NCI-H460 (cell line): ENCODE data around the gene PLS1. TPM values are rescaled to one million over a fixed set of nuclear protein-coding genes. Genes with fewer than 3 reads are reported as not detected.

Experiments
- DNase-seq: peaks from one replicate; pipeline ENCODE4 v3.0.0-alpha.2; 2016; ENCODE audit warnings: low read depth; ENCODE audit errors: extremely low read depth
- total RNA-seq: library from RNA; depleted of rRNA; stranded (reverse); fragments of >200 nt; shearing (Covaris generic); gene quantifications from 2 replicates; pipeline ENCODE4 v1.2.3, GENCODE V29; 2014

Gene PLS1
- total RNA-seq, 1 experiment from 2014 or later, result 43.0 TPM

- DNase-seq, result no peak
Measured at GRCh38 chr3:142636050-142636449, 39.9 kb downstream of the PLS1 start.

DNA sequence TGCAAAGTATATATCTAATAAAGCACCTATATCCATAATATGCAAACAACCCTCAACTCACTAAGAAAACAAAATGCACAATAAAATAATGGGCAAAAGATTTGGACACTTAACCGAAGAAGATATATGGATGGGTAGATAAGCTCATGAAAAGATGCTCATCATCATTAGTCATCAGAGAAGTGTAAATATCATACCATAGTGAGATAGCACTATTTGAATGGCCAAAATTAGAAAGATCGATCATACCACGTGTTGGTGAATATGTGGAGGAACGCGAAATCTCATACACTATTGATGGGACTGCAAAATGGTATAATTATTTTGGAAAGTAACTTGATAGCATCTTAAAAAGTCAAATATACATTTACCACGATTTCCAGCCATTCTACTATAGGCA, 40.5 kb downstream of the PLS1 start:
- no peak for DNase-seq

DNA sequence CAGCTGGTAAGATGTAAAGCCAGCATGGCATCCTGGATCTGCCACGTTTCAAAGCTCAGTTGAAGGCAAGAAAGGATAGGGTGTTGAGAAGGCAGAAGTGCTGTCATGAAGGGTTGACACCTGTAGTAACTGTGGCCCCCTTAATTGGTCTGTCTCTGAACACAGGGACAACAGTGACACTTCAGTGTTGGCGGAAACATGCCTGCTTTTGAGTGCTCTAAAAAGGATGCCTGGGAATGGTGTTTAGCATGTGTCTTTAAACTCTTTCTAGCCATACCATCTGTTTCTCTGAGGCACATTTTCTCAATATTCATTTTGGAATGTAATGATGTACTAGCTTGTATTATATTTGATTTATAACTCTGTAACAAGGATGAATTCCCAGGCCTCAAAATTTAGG, 42.1 kb downstream of the PLS1 start:
- DNase-seq, result no peak

DNA sequence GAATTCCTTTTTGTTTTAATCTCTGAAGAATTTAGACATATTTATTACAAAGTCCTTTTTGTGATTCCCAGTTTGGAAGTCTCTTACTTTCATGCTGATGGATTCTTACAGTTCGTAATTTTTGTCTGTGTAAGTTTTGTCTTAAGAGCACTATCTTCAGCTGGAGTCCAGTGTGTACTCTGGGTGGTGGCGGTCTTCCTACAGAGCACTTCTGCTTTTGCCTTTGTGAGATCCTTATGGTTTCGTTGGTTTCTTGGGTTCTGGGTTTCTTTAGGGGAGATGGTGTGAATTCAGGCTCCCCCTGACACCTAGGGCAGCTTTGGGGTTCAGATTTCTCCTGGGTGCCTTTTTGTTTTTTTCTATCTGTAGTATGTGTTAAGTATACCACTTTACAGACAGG, 45.3 kb downstream of the PLS1 start:
- DNase-seq, result no peak

DNA sequence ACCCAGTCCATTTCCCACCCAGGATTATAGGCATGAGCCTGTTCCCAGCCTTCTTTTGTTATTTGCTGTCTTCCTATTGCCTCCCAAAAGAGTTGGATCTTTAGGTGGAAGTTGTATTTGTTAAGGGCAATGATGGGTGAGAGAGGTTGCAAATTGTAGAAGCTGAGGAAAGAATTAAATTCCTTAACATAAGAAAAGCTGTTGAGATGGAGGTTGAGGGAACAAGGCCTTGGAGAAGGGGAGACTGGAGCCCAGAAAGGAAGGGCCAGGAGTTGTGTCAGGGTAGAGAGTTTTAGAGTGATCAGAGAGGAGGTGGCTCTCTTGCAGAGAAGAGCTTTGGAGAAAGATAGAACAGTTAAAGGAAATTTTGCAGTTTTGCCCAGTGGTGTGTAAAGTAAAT, 46.8 kb downstream of the PLS1 start:
- DNase-seq, result no peak

DNA sequence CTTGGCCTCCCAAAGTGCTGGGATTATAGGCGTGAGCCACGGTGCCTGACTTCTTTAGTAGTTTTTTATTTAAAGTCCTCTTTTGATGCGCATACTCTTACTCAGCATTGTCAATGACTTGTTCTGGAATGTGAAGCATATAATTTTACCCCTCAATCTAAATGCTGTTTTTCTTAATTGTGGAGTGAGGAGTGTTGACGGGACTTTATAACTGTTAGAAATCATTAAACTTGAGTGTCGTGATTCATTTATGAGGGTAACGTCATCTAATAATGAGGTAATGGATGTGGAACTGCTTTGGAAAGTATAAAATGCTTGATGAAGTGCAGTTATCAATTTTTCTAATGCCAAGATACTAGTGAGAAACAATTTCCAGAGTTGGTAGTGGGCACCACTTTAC, 48.3 kb downstream of the PLS1 start:
- no peak for DNase-seq

GRCh38 chr3:142645236-142645793, 49.1 kb downstream of the PLS1 start:
- no peak for DNase-seq

- no peak for DNase-seq
Measured at GRCh38 chr3:142646020-142646785, 50.0 kb downstream of the PLS1 start.

DNA sequence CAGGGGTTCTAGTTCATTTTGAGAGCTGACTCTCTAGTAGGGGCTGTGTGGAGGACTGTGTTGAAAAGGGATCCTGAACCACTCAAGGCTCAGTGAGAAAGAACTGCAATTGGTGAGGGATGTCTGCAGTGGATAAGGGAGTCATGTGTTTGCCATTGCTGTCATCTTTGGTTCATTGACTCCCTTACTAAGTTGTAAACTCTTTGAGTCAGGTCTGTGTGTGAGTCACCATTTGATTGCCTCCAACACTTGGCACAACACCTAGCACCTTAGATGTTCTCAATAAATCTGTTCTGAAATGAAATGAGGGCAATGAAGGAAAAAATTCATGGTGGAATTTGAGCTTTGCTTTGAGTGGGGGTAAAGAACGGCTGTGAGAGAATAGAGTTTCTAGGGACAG, 51.7 kb downstream of the PLS1 start:
- no peak for DNase-seq

GRCh38 chr3:142648950-142649349, 52.8 kb downstream of the PLS1 start:
- no peak for DNase-seq

- no peak for DNase-seq
Measured at GRCh38 chr3:142650001-142650693, 54.0 kb downstream of the PLS1 start.

GRCh38 chr3:142651711-142652110, 55.5 kb downstream of the PLS1 start:
- DNase-seq, result no peak

DNA sequence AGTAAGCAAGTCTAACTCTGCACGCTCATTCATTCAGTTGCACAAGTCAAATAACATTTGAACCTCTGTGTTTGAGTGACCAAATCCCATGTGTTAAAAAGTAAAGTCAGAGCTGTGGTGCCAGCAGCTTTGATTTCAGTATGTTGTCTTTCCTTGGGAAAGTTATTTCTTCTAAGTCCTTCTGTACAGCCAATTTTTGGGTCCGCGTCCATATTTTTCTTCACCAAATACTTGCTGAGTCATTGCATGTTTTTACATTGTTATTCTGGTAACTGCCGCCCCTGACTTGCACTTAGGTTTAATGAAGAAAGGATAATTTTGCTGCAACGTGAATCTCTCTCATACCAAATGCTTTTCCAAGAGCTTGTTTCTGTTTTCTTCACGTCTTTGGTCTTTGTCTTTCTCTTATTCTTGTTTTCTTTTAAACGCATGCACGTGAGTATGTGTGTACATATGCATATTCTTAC, 56.7 kb downstream of the PLS1 start:
- no peak for DNase-seq

- no peak for DNase-seq
Measured at GRCh38 chr3:142656575-142656974, 60.4 kb downstream of the PLS1 start.

DNA sequence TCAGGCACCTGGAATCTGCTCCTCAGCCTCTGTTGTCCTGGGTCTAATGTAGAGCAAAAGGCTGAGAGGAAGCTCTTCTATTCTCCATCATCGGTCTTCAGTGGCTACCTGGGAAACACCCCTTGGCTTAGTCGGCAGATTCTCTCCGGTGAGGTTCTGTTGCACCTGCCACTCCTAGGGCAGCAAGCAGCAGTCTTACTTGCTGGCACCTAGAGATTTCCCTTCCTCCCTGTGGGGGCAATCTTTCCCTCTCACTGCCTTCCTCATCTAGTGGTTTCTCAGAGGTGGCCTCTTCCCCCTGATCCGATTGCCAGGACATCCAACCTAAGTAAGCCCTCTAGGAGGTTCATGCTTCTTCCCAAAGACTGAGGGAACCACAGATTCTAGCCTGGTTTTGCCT, 60.8 kb downstream of the PLS1 start:
- no peak for DNase-seq

- no peak for DNase-seq
Measured at GRCh38 chr3:142660383-142660782, 64.2 kb downstream of the PLS1 start.

DNA sequence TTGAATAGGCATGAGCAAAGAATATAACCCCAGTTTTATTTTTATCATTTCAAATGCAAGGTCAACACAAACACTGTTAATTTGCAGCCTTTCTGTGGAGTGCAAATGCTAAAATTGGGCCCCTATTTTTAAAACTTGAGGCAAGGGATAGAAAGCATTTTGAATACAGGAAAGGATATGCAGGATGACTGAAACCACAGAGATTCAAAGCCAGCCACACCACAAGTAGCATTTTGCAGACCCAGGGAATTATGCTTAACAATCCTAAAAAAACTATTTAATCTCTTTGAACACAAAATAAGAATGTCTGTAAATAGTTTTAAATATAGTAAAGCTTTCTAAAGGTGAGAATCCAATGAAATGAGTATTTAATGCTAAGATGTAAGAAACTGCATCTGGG, 64.7 kb downstream of the PLS1 start:
- DNase-seq, result no peak

DNA sequence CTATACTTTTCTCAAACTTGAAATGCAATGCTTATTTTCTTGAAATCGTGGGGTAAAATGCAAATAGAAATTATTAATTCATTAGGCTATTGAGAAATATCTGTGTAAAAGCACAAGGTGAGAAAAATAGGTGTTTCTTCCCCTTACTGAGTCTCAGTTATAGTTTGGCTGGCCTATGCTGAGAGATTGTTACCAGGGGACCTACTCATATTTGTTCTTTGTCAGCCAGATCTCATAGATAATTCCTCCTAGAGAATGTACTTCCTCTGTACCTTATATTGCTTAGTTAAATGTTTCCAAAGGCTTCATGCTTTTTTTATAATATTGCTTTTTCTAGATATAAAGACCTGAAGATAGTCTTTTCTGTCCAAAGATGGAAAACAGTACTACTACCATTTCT, 67.7 kb downstream of the PLS1 start:
- DNase-seq, result no peak

DNA sequence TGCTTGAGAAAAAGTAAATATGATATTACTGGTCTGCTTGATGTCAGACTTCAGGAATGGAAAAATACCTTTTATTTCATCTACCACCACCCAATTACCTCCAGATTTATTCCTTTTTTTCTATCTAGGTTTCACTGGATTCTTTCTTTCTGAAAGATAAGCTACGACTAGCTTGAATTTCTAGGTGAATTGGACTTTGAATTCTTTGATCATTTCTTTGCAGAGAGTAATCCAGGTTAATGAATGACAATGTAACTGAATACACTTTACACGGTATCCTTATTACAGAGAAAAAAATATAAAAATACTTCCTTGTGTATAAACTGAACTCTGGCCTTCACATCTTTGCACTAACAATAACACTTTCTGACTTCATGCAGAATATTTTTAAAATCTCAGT, 68.1 kb downstream of the PLS1 start:
- DNase-seq, result no peak

- no peak for DNase-seq
Measured at GRCh38 chr3:142664819-142665218, 68.6 kb downstream of the PLS1 start.

GRCh38 chr3:142670120-142670519, 73.9 kb downstream of the PLS1 start:
- DNase-seq, result no peak

GRCh38 chr3:142676151-142676550, 80.0 kb downstream of the PLS1 start:
- DNase-seq, result no peak
